K562 (cell line): ENCODE data around the gene MDK. TPM values are rescaled to one million over a fixed set of nuclear protein-coding genes. Genes with fewer than 3 reads are reported as not detected.

Source experiments
- BRD9 ChIP-seq: fragments of 450-650 bp; IDR thresholded peaks from 2 replicates; pipeline ENCODE4 v1.6.1; 2018; ENCODE audit warnings: low read depth; ENCODE audit not compliant: partially characterized antibody
- C11orf30 ChIP-seq: fragments of 450-650 bp; IDR thresholded peaks from 2 replicates; pipeline ENCODE4 v1.6.1; 2016; ENCODE audit warnings: low read depth, mild to moderate bottlenecking
- EHMT2 ChIP-seq: fragments of 450-650 bp; IDR thresholded peaks from 2 replicates; pipeline ENCODE4 v1.6.1; 2018; ENCODE audit warnings: antibody characterized with exemption
- ETS2 ChIP-seq: IDR thresholded peaks from 2 replicates; pipeline ENCODE4 v1.6.1; 2016; ENCODE audit warnings: borderline replicate concordance, missing genetic modification characterization, mild to moderate bottlenecking, moderate library complexity, missing compliant biosample characterization; ENCODE audit not compliant: poor library complexity, severe bottlenecking
- HDGF ChIP-seq: fragments of 450-650 bp; IDR thresholded peaks from 2 replicates; pipeline ENCODE4 v1.6.1; 2016
- KDM5B ChIP-seq: fragments of 200-600 bp; sonication (generic); IDR thresholded peaks from 2 replicates; pipeline ENCODE4 v1.6.1; 2012; ENCODE audit warnings: low read depth, mild to moderate bottlenecking, moderate library complexity, low read length, control low read depth, inconsistent platforms; ENCODE audit not compliant: insufficient replicate concordance
- MTA2 ChIP-seq: fragments of 450-650 bp; IDR thresholded peaks from 2 replicates; pipeline ENCODE4 v1.6.1; 2016; ENCODE audit warnings: low read depth
- NCOA2 ChIP-seq, 2 experiments: fragments of 450-650 bp; IDR thresholded peaks; 2 replicates each; pipeline ENCODE4 v1.6.1; 2018; ENCODE audit warnings: mild to moderate bottlenecking in 2 of 2, moderate library complexity in 1 of 2; ENCODE audit not compliant: partially characterized antibody in 2 of 2
- NFE2L1 ChIP-seq: fragments of 450-650 bp; IDR thresholded peaks from 2 replicates; pipeline ENCODE4 v1.6.1; 2016; ENCODE audit warnings: missing genetic modification characterization, low read depth, mild to moderate bottlenecking, missing compliant biosample characterization, moderate library complexity, borderline replicate concordance
- RBFOX2 ChIP-seq: fragments of 200-400 bp; formaldehyde crosslinking; IDR thresholded peaks from 2 replicates; pipeline ENCODE4 v1.6.1; 2017; ENCODE audit warnings: low read depth, mild to moderate bottlenecking, low read length, moderate library complexity
- TAF9B ChIP-seq: fragments of 450-650 bp; IDR thresholded peaks from 2 replicates; pipeline ENCODE4 v1.6.1; 2018; ENCODE audit warnings: mild to moderate bottlenecking; ENCODE audit not compliant: partially characterized antibody
- ZNF263 ChIP-seq: sonication (generic); formaldehyde crosslinking; IDR thresholded peaks from 2 replicates; pipeline ENCODE4 v1.8.0; 2022; ENCODE audit warnings: mild to moderate bottlenecking, missing genetic modification reagents, borderline replicate concordance
- ZNF347 ChIP-seq: fragments of 450-650 bp; formaldehyde crosslinking; IDR thresholded peaks from 2 replicates; pipeline ENCODE4 v1.4.0; 2020; ENCODE audit warnings: low read depth, mild to moderate bottlenecking, moderate library complexity
- ZNF589 ChIP-seq: fragments of 200-800 bp; sonication (Bioruptor generic); IDR thresholded peaks from 2 replicates; pipeline ENCODE4 v1.6.1; 2016; ENCODE audit warnings: low read depth, missing genetic modification characterization, missing compliant biosample characterization
- polyA plus RNA-seq, 8 experiments: library from polyadenylated mRNA; depleted of rRNA in 4 of 8; stranded (reverse) in 5 of 8; unstranded in 3 of 8; fragments of >200 nt; fragmentation: Nextera tagmentation in 2 of 8; fragmentation: Illumina TruSeq in 1 of 8; extraction: Ambion mirVana in 2 of 8; extraction: Trizol in 1 of 8; gene quantifications; 2 replicates each; pipeline versions ENCODE4 v1.2.1 to v1.2.3, GENCODE V29; 2011 to 2014; ENCODE audit warnings: inconsistent platforms in 1 of 8, missing spikeins in 1 of 8
- total RNA-seq, 7 experiments: library from RNA; depleted of rRNA in 6 of 7; stranded (reverse); fragments of >200 nt in 6 of 7; fragmentation: Illumina TruSeq in 2 of 7; extraction: Trizol in 2 of 7; gene quantifications; 2 replicates each; pipeline versions ENCODE4 v1.2.1 to v1.2.3, GENCODE V29; 2011 to 2021; ENCODE audit warnings: low replicate concordance in 1 of 7
- TF ChIP-seq, protein P1 (sequence below), 3 experiments: fragments of 200-800 bp in 1 of 3; fragments of 250-450 bp in 1 of 3; fragments of 450-650 bp in 1 of 3; sonication (Bioruptor Pico) in 1 of 3; sonication (Bioruptor generic) in 1 of 3; formaldehyde crosslinking in 1 of 3; IDR thresholded peaks; 2 replicates each; pipeline versions ENCODE4 v1.6.1 to v1.8.0; 2016 to 2022; ENCODE audit warnings: mild to moderate bottlenecking in 2 of 3, missing genetic modification characterization in 2 of 3, missing compliant biosample characterization in 1 of 3, moderate library complexity in 1 of 3
- TF ChIP-seq, protein P2 (sequence below): sonication (generic); IDR thresholded peaks from 2 replicates; pipeline ENCODE4 v1.6.1; 2016
- TF ChIP-seq, protein P3 (sequence below): IDR thresholded peaks from 2 replicates; pipeline ENCODE4 v1.6.1; 2014; ENCODE audit warnings: antibody characterized with exemption
- TF ChIP-seq, protein P4 (sequence below): sonication (generic); formaldehyde crosslinking; IDR thresholded peaks from 2 replicates; pipeline ENCODE4 v1.8.0; 2022; ENCODE audit warnings: mild to moderate bottlenecking, missing genetic modification reagents, borderline replicate concordance

Gene MDK
- total and polyA plus RNA-seq, 9 of the 15 experiments (the other 6 are each of a cell fraction or from before 2014, with no cell fraction given), result 20.7 to 700 (median 350) TPM

DNA sequence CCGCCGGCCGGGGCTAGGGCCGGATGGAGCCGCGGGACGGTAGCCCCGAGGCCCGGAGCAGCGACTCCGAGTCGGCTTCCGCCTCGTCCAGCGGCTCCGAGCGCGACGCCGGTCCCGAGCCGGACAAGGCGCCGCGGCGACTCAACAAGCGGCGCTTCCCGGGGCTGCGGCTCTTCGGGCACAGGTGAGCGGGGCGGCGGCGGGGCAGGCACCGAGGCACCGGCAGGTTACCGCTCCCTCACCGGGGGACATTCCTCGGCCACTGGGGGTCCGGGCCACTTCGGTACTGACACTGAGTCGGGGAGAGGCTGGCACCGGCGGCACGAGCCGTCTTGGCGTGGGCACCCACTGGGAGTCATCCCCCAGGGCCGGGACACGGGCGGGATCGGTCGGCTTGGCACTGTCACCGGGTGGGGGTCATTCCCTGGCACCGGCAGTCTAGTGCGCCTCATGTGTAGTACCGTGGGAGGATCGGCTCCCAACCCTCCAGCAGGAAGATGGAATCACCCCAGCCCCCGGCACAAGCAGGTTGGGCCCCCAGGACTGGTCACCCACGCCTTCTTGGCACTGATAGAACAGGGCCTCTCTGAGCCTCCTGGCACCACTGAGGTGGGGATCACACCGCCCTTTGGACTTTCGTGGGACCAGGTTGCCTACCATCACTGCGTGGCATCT lies 33.7 kb upstream of the MDK start (continued):
- TF ChIP-seq, protein P1, sequence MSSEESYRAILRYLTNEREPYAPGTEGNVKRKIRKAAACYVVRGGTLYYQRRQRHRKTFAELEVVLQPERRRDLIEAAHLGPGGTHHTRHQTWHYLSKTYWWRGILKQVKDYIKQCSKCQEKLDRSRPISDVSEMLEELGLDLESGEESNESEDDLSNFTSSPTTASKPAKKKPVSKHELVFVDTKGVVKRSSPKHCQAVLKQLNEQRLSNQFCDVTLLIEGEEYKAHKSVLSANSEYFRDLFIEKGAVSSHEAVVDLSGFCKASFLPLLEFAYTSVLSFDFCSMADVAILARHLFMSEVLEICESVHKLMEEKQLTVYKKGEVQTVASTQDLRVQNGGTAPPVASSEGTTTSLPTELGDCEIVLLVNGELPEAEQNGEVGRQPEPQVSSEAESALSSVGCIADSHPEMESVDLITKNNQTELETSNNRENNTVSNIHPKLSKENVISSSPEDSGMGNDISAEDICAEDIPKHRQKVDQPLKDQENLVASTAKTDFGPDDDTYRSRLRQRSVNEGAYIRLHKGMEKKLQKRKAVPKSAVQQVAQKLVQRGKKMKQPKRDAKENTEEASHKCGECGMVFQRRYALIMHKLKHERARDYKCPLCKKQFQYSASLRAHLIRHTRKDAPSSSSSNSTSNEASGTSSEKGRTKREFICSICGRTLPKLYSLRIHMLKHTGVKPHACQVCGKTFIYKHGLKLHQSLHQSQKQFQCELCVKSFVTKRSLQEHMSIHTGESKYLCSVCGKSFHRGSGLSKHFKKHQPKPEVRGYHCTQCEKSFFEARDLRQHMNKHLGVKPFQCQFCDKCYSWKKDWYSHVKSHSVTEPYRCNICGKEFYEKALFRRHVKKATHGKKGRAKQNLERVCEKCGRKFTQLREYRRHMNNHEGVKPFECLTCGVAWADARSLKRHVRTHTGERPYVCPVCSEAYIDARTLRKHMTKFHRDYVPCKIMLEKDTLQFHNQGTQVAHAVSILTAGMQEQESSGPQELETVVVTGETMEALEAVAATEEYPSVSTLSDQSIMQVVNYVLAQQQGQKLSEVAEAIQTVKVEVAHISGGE (CRISPR knock-in tag; IDR thresholded peaks at IDR 0.05), result 0 out of 6 replicates have a peak, but pooled peaks of 1 of the 3 experiments have one; percentile 25
- TF ChIP-seq, protein P2, sequence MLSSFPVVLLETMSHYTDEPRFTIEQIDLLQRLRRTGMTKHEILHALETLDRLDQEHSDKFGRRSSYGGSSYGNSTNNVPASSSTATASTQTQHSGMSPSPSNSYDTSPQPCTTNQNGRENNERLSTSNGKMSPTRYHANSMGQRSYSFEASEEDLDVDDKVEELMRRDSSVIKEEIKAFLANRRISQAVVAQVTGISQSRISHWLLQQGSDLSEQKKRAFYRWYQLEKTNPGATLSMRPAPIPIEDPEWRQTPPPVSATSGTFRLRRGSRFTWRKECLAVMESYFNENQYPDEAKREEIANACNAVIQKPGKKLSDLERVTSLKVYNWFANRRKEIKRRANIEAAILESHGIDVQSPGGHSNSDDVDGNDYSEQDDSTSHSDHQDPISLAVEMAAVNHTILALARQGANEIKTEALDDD, result no peak
- TF ChIP-seq ZNF589 (CRISPR knock-in tag) (no peak), RBFOX2 (peak; percentile 67), ZNF263 (CRISPR knock-in tag) (no peak), ZNF347 (CRISPR knock-in tag) (no peak), NCOA2 (IDR thresholded peaks at IDR 0.05; ENCODE audit: partially characterized antibody in 2 of 2) (no peak), NFE2L1 (tag) (no peak), TAF9B (no peak), MTA2 (no peak), ETS2 (tag) (no peak), HDGF (no peak), C11orf30 (no peak), EHMT2 (no peak), BRD9 (no peak), KDM5B (peak; percentile 24)
- TF ChIP-seq, protein P3, sequence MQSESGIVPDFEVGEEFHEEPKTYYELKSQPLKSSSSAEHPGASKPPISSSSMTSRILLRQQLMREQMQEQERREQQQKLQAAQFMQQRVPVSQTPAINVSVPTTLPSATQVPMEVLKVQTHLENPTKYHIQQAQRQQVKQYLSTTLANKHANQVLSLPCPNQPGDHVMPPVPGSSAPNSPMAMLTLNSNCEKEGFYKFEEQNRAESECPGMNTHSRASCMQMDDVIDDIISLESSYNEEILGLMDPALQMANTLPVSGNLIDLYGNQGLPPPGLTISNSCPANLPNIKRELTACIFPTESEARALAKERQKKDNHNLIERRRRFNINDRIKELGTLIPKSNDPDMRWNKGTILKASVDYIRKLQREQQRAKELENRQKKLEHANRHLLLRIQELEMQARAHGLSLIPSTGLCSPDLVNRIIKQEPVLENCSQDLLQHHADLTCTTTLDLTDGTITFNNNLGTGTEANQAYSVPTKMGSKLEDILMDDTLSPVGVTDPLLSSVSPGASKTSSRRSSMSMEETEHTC, result no peak
- TF ChIP-seq, protein P4, sequence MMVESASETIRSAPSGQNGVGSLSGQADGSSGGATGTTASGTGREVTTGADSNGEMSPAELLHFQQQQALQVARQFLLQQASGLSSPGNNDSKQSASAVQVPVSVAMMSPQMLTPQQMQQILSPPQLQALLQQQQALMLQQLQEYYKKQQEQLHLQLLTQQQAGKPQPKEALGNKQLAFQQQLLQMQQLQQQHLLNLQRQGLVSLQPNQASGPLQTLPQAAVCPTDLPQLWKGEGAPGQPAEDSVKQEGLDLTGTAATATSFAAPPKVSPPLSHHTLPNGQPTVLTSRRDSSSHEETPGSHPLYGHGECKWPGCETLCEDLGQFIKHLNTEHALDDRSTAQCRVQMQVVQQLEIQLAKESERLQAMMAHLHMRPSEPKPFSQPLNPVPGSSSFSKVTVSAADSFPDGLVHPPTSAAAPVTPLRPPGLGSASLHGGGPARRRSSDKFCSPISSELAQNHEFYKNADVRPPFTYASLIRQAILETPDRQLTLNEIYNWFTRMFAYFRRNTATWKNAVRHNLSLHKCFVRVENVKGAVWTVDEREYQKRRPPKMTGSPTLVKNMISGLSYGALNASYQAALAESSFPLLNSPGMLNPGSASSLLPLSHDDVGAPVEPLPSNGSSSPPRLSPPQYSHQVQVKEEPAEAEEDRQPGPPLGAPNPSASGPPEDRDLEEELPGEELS, result no peak
